ENCODE measurements around the gene ULBP2.
"Not testable (repeated sequence)": the region's sequence is repeated elsewhere in the genome, so short reads cannot be mapped to it uniquely, and the experiment has no call there.

Gene ULBP2

DNA sequence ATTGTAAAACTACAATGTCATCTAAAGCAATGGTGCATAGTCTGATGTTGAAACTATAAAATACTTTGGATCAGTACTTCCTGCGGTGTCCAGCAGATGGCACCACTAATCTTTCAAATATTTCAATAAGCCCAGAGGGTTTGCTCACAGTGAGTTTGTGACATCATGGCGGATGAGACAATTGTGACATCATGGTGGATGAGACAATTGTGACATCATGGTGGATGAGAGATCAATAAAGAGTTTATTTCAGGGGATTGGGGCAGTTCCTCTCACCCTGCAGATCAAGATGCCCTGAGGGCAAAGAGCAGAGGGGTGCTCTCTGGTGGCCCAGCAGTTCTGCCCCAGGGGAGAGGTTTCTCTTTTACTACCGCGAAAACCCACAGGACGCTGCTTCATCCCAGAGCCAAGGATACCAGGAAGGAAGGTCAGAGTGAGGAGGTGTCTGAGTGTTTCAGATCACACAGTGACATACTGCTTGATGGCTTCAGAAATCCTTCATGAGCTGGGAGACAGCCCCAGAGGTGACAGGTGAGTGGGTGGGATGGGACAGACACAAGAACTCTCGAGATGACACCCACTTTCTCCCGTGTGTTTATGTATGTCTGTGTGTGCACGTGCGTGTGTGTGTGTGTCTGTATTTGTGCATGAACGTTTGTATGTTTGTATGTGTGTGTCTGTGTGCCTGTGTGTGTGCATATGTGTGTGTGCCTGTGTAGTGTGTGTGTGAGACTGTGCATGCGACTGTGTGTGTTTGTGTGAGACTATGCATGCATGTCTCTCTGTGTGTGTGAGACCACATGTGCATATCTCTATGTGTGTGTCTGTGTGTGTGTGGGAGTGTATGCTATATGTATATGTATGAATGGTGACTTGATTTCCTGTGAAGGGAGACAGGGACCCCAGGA, 7.3 kb upstream of the ULBP2 start:
- H3K27ac ChIP-seq, result no peak overlapping the region
- TF ChIP-seq, protein P1, sequence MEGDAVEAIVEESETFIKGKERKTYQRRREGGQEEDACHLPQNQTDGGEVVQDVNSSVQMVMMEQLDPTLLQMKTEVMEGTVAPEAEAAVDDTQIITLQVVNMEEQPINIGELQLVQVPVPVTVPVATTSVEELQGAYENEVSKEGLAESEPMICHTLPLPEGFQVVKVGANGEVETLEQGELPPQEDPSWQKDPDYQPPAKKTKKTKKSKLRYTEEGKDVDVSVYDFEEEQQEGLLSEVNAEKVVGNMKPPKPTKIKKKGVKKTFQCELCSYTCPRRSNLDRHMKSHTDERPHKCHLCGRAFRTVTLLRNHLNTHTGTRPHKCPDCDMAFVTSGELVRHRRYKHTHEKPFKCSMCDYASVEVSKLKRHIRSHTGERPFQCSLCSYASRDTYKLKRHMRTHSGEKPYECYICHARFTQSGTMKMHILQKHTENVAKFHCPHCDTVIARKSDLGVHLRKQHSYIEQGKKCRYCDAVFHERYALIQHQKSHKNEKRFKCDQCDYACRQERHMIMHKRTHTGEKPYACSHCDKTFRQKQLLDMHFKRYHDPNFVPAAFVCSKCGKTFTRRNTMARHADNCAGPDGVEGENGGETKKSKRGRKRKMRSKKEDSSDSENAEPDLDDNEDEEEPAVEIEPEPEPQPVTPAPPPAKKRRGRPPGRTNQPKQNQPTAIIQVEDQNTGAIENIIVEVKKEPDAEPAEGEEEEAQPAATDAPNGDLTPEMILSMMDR (IDR thresholded peaks at IDR 0.05), result peak; percentile 76
- TF ChIP-seq ZFX (IDR thresholded peaks at IDR 0.05; ENCODE audit: borderline replicate concordance), result no peak

DNA sequence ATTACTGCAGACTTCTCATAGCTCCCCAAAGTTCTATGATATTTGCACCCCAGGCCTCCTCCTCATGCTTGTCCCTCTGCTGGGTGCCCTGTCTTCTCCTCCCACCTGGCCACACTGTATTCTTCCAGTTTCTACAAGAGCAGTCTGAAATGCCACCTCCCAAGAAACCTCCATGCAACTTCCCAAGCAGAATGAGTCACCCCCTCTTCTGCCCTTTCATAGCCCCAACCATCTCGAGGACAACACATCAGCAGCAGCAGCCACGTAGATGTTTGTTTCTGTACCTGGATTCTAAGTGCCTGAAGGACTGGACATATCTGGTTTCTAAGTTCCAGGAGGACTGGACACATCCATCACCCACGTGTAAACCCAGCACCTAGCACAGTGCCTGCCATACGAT, 6.6 kb upstream of the ULBP2 start:
- H3K27ac ChIP-seq, result no peak overlapping the region
- no peak for TF ChIP-seq ZFX (IDR thresholded peaks at IDR 0.05; ENCODE audit: borderline replicate concordance)
- TF ChIP-seq, protein P1 (IDR thresholded peaks at IDR 0.05), result no peak

DNA sequence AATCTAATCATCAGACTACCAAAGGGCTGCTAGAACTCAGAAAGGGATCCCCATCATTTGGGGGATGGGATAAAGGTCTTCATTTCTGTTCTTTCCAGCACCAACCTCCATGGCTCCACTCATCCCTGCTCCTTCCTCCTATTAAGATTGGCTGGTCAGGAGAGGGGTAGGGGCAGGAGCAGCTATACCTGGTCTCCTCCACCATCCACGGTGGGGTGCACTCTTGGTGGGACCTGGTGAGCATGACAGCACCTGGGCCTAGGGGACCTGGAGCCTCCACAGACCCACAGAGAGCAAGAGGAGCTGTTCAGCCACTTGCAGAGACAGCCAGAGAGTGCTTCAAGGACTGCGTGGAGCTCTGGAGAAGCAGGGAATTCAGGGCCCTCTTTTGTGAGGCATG, 6.1 kb upstream of the ULBP2 start:
- no peak overlapping the region for H3K27ac ChIP-seq
- TF ChIP-seq, protein P1 (IDR thresholded peaks at IDR 0.05), result no peak
- TF ChIP-seq ZFX (IDR thresholded peaks at IDR 0.05; ENCODE audit: borderline replicate concordance), result no peak

DNA sequence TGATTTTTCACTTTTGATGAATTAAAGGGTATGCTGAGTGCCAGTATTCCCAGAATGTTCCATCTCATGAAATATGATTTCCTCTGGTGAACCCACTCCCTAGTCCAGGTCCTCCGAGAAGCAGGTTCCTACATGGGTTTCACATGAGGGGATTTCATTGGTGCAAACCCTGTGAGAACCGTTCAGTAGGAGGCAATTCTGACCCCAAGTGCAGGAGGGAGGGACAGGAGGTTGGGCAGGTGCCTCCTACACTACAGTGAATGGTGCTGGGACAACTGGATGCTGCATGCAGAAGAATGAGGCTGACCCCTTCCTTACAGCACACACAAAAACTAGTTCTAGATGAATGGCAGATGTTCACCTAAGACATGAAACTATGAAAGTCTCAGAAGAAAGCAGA, 5.1 kb upstream of the ULBP2 start:
- TF ChIP-seq, protein P1 (IDR thresholded peaks at IDR 0.05), result no peak
- no peak for TF ChIP-seq ZFX (IDR thresholded peaks at IDR 0.05; ENCODE audit: borderline replicate concordance)

DNA sequence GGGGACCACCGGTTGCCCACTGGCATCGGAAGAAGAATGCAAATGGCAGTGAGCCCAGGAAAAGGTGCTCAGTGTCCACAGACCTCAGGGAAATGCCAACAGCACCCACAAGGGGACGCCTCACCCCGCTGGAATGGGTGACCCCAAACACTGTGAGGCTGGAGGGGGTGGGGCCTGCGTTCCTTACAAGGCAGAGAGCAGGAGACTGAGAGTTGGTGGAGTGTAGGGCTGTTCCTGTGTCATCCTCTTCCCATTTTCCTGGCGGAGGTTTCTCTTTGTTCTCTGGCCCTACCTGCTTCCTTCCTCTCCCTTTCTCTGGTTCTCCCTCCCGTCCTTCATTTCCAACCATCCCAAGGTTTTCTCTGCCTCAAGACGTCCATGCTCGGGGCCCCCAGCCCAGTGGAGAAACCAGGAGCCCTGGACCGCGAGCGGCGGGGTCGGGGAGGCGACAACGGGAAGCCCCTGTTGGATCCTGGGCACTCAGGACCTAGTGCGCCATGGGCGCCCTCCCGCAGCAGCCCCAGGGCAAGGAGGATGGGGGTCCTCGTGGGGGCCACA, 3.7 kb upstream of the ULBP2 start:
- H3K27ac ChIP-seq, result not testable (repeated sequence)

More for the DNA sequence above, 5.1 kb upstream of the ULBP2 start:
- H3K27ac ChIP-seq, result no peak overlapping the region

DNA sequence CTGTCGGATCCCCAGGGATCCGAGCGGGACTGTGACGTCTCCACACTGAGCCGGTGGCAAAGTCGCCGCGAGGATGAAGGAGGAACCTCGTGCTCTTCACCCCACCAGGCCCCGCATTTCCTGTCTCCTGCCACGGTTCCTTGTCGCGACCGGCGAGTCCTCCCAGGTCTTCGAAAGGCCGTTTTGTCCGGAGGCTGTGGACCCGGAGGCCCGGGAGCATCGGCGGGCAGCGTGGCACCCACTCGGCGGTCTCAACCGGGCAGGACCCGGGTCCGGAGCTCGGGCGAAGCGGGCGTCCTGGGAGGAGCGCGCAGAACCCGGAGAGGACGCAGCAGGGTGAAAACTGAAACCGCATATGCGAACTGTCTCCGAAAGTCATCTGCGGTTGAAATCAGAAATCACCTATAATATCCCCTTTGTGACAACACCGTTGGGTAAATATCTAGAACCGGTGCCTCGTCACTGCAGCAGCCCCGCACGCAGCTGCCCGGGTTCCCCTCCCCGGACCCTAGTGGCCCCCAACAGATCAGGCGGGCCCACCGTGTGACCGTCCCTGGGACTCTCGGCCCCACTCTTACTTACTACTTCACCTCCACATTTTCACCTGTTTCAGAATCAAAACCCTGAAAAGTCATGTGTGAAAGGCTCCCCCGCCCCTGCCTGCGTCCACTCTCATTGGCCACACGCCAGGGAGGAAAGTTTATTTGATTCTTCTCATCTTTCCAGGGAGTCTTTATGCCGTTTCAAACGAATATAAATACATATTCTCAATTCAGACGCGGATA, 3.1 kb upstream of the ULBP2 start:
- no peak for TF ChIP-seq ZFX (IDR thresholded peaks at IDR 0.05; ENCODE audit: borderline replicate concordance)
- TF ChIP-seq, protein P1 (IDR thresholded peaks at IDR 0.05), result no peak
- H3K27ac ChIP-seq, result no peak overlapping the region

DNA sequence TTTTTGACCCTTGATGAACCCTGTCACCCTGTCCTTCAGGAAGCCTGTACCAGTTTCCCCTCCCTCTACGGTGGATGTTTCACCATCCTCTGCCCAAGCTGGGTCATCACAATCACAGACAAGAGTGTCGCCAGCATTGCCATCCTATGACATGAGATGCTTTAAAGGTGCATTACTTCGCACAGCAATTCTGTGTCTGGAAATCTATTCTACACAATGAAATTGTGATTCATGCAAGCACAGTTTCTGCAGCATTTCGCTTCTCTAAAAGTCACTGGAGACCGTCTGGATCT, 2.5 kb upstream of the ULBP2 start:
- TF ChIP-seq, protein P1 (IDR thresholded peaks at IDR 0.05), result no peak
- no peak for TF ChIP-seq ZFX (IDR thresholded peaks at IDR 0.05; ENCODE audit: borderline replicate concordance)

More for the DNA sequence above, 2.5 kb upstream of the ULBP2 start:
- H3K27ac ChIP-seq, result no peak overlapping the region
